Stimulated activated CD8-positive, alpha-beta memory T cell treated with anti-CD3 and anti-CD28 coated beads, Interleukin-15, amount 100 ng/mL, for 1 hour (primary cell): ENCODE measurements around the gene COL9A3.

Source experiments
- DNase-seq: peaks from one replicate; pipeline ENCODE4 v3.0.0-alpha.2; 2020; ENCODE audit warnings: low read depth

COL9A3 gene

DNA sequence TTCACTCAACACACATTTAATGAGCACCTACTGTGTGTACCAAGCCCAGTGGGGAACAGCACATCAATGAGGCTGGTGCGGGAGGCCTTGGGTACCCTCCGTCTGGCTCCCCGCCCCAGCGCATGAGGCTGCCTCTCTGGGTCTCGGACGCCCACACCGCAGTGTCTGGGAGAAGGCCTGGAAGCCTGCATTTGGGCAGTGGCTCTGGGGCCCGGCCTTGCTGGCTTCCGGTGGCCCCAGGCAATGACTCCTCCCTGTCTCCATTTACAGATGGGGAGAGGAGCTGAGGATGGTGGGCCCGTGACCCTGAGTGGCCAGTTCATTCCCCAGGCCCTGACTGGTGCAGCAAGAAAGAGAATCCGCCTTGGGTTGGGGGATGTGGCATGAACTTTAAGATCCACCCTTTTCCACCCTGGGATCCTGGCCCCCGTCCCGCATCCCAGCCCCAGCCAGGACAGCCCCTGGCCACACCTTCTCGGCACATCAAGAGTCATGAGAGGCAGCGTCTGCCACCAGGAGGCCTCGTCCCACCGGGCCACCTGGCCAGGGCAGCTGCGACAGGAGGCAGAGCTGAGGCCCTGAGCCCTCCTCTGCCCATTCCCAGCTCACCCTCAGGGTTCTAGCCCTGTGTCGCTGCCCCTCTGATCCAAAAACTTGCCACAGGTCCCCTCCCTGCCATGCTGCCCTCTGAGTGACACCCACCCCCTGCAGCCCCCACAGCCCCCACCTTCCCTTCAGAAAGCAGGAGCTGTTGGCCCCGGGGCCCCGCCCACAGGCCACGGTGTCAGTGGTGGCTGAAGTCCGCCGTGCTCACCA, 38.0 kb upstream of the COL9A3 start:
- no peak for DNase-seq

DNA sequence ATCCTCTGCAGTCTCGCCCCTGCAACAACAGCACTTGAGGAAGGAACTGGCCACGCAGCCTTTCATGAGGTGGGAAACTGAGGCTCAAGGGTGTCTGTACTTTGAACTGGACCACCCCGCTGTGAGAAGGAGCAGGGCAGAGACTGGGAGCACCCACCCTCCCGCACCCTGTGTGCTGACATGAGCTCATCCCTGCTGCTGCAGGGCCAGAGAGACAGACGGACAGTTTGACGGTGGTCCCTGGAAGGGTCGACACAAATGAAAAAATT, 37.5 kb upstream of the COL9A3 start:
- no peak for DNase-seq

DNA sequence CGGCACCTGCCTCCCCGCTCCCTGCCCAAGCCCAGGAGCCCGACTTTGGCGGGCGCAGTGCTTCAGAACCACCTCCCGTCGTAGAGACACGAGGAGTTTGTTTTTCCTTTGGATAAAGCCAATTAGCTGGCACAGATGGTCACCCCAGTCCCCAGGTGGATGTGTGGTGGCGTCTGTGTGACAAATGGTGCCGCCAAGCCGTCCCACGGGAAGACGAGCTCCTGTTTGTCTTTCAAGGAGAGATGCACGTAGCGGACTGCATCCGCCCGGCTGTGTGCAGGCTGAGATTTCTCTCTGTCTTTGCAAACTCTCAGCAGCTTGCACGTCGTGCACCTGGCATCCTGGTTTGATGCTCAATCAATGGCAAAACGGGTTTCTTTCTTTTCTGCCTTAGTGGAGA, 36.6 kb upstream of the COL9A3 start:
- no peak for DNase-seq

DNA sequence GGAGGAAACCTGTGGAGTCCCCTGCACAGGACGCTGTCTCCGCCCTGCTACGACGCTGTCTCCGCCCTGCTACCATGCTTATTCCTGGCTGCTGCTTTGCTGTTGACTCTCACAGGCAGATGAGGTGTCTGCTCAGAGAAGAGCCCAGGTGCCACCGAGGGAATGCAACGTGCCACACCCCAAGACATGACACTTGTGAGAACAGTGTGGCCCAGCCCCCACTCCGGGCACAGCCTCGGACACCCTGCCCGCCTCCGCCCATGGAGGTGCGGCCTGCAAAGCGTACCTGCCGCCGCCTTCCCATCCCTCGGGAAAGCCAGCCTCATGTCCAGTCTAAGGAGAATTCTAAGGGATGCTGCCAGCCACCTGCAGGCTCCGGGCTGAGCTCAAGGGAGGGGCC, 36.2 kb upstream of the COL9A3 start:
- no peak for DNase-seq

DNA sequence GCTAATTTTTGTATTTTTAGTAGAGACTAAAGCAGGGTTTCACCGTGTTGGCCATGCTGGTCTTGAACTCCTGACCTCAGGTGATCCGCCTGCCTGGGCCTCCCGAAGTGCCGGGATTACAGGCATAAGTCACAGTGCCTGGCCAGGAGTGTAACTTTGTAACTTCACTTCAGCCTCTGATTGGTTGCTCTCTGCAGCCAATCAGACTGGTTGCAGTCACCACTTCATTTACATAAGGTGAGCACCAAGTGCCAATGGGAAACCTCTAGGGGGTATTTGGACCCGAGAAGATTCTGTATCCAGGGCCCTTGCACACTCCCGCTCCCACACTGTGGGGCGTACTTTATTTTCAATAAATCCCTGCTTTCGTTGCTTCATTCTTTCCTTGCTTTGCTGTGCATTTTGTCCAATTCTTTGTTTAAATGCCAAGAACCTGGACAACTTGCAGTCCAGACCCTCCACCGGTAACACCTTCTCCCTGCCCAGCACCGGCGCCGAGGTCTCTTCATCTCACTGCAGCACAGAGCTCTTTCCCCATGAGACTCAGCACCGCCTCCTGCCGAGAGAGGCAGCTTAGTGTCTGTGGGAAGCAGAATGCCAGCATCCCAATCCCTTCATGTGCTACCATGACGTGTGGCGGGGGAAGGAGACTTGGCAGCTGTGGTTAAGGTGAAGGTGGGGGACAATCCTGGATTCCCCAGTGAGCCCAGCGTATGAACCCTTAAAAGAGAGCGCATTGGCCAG, 34.5 kb upstream of the COL9A3 start:
- DNase-seq = no peak

DNA sequence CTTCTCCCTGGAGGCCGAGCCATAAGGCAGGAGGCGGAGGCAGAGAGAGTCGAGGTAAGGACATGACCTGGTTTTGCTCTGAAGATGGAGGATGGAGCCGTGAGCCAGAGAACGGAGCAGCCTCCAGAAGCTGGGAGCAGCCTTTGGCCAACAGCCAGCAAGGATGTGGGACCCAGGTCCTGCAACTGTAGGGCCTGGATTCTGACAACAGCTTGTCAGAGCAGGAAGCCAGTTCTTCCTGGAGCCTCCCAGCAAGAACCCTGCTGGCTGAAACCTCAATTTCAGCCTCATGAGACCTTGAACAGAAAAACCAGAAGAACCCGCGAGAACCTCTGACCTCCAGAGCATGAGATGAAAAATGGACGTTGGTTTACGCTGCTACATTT, 34.0 kb upstream of the COL9A3 start:
- DNase-seq = no peak

DNA sequence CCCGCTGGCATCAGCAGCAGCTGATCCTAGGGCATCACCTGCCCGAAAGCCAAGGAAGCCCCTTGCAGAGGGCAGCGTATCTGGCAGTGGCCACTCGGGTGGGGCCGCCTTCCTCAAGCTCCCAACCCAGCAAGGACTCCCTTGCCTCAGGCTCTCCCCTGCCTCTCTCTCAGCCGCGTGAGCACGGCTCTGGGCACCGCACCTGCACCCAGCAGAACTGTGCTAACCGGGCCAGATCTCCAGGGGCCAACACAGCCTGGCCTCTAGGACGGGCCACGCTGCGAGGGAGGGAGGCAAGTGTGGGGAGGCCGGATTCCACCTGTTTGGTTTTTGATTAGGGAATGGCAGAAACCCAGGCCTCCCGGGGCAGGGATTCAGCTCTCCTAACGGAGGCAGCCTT, 32.4 kb upstream of the COL9A3 start:
- DNase-seq = no peak

DNA sequence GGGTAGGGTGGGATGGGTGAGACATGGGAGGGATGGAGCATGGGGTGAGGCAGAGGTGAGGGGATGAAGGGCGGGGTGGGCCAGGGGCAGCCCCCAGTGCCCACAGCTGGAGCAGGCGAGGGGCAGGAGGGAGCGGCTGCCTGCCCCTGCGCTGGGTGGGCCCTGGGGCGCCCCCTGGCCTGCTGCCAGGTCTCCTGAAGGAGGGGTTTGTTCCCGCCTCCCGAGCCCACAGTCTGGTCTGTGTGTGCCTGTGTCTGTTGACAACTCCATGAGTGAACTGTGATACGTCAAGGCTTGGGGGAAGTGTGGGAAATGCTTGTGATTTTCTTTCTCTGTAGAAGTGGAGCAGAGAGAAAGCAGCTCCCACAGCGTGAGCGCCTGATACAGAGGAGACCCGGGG, 31.5 kb upstream of the COL9A3 start:
- DNase-seq = no peak

DNA sequence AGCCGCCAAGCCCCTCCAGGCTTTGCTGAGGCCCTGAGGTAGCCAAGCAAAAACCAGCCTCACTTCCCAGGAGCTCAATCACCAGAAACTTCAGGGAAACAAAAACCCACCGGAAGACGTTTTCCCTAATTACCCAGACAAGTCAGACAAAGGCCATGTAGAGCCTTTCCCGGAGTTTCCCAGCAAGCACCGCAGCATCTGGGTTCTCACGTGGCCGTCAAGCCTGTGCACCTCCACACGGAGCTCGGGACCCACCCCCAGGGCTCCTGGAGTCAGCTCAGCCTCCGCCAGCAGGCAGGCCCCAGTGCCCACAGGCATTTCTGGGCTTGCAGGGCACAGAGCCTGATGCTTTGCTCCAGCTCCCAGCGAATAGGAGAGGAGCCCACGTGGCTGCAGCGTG, 30.7 kb upstream of the COL9A3 start:
- no peak for DNase-seq

DNA sequence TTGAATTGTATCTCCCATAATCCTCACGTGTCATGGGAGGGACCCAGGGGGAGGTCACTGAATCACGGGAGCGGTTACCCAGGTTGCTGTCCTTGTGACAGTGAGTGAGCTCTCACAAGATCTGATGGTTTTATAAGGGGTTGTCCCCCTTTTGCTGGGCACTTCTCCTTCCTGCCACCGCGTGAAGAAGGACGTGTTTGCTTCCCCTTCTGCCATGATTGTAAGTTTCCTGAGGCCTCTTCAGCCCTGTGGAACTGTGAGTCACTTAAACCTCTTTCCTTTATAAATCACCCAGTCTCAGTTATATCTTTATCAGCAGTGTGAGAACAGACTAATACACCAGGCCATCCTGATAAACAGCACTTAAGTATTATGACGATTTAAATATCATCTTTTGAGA, 29.5 kb upstream of the COL9A3 start:
- DNase-seq = no peak

DNA sequence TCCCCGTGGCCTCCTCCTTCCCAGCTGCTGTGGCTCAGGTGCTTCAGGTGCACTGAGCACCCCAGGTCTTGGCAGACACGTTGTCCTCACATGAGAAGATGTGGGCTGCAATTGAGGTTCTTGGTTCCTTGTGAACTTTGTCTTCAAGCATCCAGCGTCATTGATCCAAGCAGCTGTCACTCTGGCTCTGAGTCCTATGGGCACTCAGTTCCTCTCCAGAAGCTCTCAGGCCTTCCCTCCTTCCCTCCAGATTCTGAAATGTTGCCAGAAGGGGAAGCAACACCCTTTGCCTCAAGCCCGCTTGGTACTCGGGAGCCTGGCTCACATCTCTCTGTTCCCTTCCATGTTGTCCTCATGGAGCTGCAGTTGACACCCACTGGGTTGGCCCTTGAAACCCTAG, 29.0 kb upstream of the COL9A3 start:
- no peak for DNase-seq

DNA sequence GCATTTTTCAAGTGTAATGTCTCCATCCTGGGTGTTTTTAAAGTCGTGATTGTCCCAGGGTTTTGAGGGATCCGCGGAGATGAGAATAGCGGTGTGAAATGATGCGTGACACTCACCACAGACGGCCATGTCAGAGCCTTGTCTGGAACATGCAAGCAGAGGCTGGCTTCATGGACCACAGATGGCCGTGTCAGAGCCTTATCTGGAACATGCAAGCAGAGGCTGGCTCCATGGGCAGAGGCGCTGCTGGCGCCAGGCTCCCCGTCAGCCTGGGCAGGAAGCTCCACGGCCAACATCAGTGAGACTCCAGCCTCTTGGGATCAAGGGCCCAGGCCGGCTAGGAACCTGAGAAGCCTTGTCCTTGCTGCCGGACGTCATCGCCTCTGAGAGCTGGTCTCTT, 28.2 kb upstream of the COL9A3 start:
- DNase-seq = no peak

DNA sequence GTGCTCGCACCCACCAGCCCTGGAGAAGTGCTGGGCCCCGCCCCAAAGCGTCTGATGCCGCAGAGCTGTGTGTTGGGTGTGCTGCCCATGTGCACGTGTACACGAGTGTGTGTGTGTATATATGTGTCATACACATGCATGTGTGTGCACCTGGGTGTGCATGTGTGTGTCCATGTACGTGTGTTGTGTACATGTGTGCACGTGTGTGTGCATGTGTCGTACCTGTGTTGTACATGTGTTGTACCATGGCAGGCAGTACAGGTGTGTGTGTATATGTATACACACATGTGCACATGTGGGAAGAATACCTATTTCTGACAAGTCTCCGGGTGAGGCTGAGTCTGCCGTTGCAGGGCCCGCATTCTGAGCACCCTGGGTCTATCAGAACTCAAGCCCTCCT, 26.8 kb upstream of the COL9A3 start:
- DNase-seq = no peak

DNA sequence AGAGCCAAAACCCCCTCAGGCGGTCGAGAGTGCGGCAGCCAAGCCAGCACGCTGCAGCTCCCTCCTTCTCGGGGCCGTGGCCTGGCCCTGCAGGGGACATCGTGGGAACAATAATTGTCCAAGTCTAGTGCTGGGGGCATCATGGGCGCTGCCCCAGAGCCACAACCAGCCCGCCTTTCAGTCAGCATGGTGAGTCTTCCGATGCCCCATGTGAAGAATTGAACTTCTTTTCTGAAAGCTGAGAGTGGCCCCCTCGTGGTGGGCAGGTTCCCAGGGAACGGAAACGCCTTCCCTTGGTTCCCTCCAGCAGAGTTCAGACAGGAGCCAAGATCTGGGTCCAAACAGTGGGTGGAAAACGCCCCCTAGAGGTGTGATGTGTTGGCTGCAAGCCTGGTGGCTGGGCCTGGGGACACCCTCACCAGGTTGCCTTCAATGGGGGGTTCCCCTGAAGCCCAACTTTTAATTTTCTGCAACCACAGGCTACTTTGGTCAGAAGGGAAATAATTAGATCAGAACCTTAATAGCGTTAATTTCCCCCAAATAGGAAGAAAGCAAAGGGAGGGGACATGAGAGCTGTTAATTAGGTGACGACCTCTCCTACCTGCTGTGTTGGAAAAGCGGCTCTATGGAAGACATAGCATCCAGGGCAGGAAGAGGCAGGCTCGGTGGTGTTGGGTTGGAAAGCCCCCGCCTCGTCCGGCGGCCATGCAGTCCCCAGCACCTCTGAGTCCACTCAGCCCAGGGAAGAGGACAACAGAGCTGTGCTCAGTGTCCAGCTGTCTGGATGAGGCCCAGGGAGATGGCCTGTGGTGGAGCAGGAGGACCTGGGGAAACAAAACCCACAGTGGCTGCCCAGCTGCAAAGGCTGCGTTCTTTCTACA, 25.3 kb upstream of the COL9A3 start:
- peak; percentile 45 for DNase-seq

DNA sequence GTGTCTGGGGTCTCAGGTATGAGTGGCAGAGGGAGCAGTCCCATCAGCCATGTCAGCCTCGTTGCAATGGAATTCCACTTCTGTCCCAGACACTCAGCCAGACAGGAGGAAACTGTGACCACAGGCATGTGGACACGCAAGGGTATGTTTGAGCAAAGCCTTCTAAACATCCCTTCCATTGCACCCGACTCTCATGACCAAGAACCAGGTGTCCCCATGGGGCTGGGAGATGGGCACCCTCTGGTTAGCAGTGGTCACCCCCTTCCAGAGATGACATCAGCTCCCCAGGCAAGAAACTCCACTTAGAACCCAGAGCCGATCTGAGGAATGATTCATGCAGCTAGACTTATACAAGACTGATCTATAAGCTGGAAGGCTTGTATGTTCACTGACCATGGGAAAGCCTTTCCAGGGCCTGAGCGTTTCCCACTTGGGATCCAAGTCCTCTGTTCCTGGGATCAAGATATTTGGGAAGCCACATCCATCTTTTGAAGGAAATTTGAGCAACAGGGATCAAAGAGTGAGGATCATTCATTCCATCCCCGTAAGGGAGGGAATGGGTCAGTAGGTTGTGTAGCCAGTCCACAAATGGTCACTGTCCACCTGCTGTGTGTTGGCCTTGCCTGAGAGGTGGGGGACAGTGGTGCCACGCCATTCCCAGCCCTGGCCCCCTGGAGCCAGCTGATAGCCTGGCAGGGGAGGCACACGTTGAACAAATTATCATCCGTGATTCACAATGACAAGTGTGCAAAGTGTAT, 24.5 kb upstream of the COL9A3 start:
- DNase-seq = no peak

DNA sequence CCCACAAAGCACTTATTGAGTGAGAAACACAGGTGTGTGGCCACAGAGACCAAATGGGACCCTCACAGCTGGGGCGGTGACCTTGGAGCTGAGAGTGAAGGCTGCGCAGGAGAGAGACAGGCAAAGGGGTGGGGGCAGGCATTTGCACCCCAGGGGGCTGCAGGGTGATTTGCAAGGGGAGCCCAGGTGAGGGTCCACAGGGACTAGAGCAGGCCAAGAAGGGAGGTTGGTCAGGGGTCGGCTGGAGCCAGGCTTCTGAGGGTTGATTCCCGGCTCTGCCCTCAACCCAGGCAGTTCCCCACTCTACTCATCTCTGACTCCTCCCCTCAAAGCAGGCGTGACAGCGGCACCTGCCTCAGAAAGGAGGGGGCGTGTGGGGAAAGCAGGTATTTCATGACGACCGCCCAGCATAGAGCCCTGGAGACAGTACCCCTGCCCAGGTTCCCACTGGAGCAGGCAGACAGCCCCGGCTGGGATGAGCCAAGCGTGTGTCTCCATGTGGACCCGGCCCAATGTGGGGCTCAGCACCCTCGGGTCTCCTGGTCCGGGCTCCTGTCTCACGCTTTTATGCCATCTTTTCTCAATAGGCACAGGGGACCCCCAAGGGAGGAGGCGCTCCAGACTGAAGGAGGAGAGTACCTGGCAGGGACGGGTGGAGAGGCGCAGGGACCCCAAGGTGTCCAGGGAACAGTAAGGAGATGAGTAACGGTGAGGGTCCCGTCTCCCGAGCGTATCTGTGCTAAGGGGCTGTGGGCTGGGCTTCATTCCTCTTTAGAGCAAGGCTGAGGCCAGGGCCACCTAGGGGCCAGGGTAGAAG, 23.7 kb upstream of the COL9A3 start:
- DNase-seq = no peak

DNA sequence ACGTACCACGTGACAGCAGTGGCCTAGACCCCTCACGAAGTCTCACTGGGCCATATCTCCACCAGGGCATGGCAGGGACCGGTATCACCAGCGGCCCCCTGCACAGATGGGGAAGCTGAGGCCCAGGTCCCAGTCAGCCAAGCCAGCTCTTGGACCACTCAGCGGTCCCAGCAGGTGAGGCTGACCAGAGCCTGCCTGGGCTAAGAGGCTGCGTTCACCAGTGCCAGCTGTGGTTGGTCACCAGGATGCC, 23.2 kb upstream of the COL9A3 start:
- no peak for DNase-seq

DNA sequence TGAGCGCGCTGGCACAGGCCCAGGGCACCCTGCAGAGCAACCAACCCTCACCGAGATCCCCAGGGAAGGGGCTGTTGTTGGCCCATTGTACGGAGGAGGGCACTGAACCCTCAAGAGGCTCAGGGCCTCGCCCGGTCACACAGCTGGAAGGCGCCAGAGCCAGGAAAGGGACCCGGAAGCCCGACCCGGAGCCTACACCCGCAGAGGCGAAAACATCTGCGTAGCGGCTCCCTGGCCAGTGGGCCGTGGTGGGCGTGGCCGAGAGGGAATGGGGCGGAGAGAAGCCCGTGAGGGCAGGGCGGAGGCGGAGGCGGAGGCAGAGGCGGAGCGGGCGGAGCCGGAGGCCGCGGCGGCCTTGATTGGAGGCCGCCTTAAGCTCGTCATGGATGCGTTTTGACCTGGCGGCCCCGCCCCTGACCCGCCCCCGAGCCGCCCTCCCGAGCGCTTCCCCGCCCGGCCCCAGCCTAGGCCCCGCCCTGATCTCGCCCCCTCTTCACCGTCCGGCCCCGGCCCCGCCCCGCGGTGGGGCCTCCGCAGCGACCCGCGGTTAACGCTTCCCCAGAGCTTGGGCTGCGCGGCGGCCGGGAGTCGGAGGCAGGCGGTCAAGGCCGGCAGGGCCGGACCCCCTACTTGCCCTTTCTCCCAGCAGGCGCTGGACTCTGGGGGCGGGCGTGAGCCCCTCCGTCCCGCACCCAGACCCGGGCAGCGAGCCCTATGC, 22.7 kb upstream of the COL9A3 start:
- peak; percentile 81 for DNase-seq

DNA sequence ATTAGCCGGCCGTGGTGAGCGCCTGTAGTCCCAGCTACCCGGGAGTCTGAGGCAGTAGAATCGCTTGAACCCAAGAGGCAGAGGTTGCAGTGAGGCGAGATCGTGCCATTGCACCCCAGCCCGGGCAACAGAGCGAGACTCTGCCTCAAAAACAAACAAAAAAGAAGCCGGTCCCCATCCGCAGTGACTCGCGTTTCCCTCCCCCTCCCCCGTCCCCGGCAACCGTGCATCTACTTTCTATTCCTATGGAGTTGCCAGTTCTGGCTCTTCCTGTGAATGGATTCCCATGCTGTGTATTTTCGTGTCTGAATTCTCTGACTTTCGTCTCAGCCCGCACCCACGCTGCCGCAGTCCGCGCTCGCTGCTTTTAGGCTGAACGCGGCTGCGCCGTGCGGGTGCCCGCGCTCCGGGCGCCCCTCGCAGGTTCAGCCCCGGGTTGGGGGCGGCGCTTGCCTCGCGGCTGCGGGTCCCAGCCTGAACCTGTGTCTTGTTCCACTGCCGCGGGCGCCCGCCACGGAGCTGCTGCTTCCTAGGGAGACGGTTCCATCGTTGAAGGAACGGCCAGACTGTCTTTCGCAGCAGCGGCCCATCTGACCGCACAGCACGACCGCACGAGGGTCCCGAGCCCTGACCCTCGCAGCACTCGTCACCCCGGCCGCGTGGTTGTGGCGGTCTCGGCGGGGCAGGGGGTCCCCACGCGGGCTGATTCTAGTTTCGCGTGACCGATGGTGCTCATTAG, 21.7 kb upstream of the COL9A3 start:
- peak; percentile 28 for DNase-seq
